K562 (cell line): ENCODE data around the gene SFXN3. TPM values are rescaled to one million over a fixed set of nuclear protein-coding genes. Genes with fewer than 3 reads are reported as not detected.

Experiments used
- DNMT1 ChIP-seq: fragments of 450-650 bp; IDR thresholded peaks from 2 replicates; pipeline ENCODE4 v1.6.1; 2016; ENCODE audit warnings: antibody characterized with exemption, mild to moderate bottlenecking
- ERF ChIP-seq: fragments of 450-650 bp; formaldehyde crosslinking; IDR thresholded peaks from 2 replicates; pipeline ENCODE4 v1.4.0; 2020; ENCODE audit warnings: mild to moderate bottlenecking, mixed read lengths
- ETV6 ChIP-seq, 3 experiments: fragments of 150-350 bp in 1 of 3; sonication (generic) in 1 of 3; formaldehyde crosslinking in 1 of 3; IDR thresholded peaks; 2 replicates each; pipeline versions ENCODE4 v1.6.1 to v1.8.0; 2014 to 2022; ENCODE audit warnings: borderline replicate concordance in 2 of 3, low read depth in 2 of 3, antibody characterized with exemption in 1 of 3, low read length in 1 of 3, mild to moderate bottlenecking in 1 of 3, missing genetic modification reagents in 1 of 3
- GATAD2A ChIP-seq: fragments of 450-650 bp; IDR thresholded peaks from 2 replicates; pipeline ENCODE4 v1.6.1; 2017
- GATAD2B ChIP-seq: fragments of 450-650 bp; IDR thresholded peaks from 2 replicates; pipeline ENCODE4 v1.6.1; 2017; ENCODE audit warnings: mild to moderate bottlenecking, borderline replicate concordance
- HSF4 ChIP-seq: fragments of 250-450 bp; sonication (Bioruptor Pico); IDR thresholded peaks from 2 replicates; pipeline ENCODE4 v2.1.2; 2022; ENCODE audit warnings: mild to moderate bottlenecking, moderate library complexity, borderline replicate concordance
- PTTG1 ChIP-seq: fragments of 450-650 bp; IDR thresholded peaks from 2 replicates; pipeline ENCODE4 v1.6.1; 2016; ENCODE audit warnings: low read depth, mild to moderate bottlenecking, missing genetic modification characterization, missing compliant biosample characterization
- RNF2 ChIP-seq: sonication (generic); IDR thresholded peaks from 2 replicates; pipeline ENCODE4 v1.6.1; 2016
- XRCC4 ChIP-seq: IDR thresholded peaks from one replicate; pipeline ENCODE4 v1.6.1; 2011; ENCODE audit not compliant: insufficient read depth, insufficient read length; ENCODE audit errors: extremely low read depth
- polyA plus RNA-seq, 8 experiments: library from polyadenylated mRNA; depleted of rRNA in 4 of 8; stranded (reverse) in 5 of 8; unstranded in 3 of 8; fragments of >200 nt; fragmentation: Nextera tagmentation in 2 of 8; fragmentation: Illumina TruSeq in 1 of 8; extraction: Ambion mirVana in 2 of 8; extraction: Trizol in 1 of 8; gene quantifications; 2 replicates each; pipeline versions ENCODE4 v1.2.1 to v1.2.3, GENCODE V29; 2011 to 2014; ENCODE audit warnings: inconsistent platforms in 1 of 8, missing spikeins in 1 of 8
- total RNA-seq, 7 experiments: library from RNA; depleted of rRNA in 6 of 7; stranded (reverse); fragments of >200 nt in 6 of 7; fragmentation: Illumina TruSeq in 2 of 7; extraction: Trizol in 2 of 7; gene quantifications; 2 replicates each; pipeline versions ENCODE4 v1.2.1 to v1.2.3, GENCODE V29; 2011 to 2021; ENCODE audit warnings: low replicate concordance in 1 of 7
- TF ChIP-seq, protein P1 (sequence below): fragments of 450-650 bp; IDR thresholded peaks from 2 replicates; pipeline ENCODE4 v1.6.1; 2016; ENCODE audit warnings: borderline replicate concordance
- TF ChIP-seq, protein P2 (sequence below): IDR thresholded peaks from 2 replicates; pipeline ENCODE4 v1.6.1; 2014; ENCODE audit warnings: antibody characterized with exemption
- TF ChIP-seq, protein P3 (sequence below): fragments of 200-600 bp; sonication (generic); IDR thresholded peaks from one replicate; pipeline ENCODE4 v1.6.1; 2012; ENCODE audit warnings: mild to moderate bottlenecking, low read depth, low read length, inconsistent platforms

The SFXN3 gene
- total and polyA plus RNA-seq, 9 of the 15 experiments (the other 6 are each of a cell fraction or from before 2014, with no cell fraction given) = 0.24 to 4.6 (median 0.86) TPM

DNA sequence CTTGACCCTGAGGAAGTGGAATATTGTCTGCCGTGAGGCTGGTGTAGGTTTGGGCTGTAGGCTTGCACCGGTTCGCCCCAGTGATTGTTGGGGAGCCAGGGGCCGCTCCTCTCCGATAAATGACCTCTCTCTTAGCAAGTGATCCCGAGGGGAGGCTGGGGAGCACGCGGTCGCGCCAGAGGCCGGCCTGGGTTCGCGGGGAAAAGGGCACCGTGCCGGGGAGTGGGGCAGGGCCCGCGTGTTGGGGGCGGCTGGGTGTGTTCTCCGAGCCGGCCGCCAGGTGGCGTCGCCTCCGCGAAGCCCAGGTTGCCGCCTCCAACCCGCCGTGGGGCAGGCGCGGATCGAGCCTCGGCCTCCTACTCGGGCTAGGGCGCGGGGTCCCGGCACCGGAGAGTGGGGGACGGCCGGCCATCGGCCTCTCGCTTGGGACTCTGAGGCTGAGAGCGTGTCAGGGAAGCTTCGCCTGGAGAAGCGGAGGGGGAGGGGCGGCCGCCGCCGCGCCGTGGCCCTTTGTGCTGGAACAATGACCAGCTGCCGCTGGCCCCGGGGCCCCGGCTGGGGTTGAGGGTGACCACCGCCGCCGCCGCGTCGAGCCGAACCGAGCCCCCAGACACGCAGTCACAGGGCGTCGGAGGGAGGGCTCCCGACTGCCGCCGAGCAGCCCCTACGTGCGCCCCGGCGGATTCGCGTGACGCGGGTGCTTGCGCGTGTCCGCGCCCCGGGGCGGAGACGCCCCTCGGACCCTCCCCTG is 31.9 kb upstream of the SFXN3 start (continued):
- TF ChIP-seq, protein P1, sequence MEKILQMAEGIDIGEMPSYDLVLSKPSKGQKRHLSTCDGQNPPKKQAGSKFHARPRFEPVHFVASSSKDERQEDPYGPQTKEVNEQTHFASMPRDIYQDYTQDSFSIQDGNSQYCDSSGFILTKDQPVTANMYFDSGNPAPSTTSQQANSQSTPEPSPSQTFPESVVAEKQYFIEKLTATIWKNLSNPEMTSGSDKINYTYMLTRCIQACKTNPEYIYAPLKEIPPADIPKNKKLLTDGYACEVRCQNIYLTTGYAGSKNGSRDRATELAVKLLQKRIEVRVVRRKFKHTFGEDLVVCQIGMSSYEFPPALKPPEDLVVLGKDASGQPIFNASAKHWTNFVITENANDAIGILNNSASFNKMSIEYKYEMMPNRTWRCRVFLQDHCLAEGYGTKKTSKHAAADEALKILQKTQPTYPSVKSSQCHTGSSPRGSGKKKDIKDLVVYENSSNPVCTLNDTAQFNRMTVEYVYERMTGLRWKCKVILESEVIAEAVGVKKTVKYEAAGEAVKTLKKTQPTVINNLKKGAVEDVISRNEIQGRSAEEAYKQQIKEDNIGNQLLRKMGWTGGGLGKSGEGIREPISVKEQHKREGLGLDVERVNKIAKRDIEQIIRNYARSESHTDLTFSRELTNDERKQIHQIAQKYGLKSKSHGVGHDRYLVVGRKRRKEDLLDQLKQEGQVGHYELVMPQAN = no peak
- TF ChIP-seq, protein P2, sequence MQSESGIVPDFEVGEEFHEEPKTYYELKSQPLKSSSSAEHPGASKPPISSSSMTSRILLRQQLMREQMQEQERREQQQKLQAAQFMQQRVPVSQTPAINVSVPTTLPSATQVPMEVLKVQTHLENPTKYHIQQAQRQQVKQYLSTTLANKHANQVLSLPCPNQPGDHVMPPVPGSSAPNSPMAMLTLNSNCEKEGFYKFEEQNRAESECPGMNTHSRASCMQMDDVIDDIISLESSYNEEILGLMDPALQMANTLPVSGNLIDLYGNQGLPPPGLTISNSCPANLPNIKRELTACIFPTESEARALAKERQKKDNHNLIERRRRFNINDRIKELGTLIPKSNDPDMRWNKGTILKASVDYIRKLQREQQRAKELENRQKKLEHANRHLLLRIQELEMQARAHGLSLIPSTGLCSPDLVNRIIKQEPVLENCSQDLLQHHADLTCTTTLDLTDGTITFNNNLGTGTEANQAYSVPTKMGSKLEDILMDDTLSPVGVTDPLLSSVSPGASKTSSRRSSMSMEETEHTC = no peak
- no peak for TF ChIP-seq XRCC4
- no peak for TF ChIP-seq HSF4 (CRISPR knock-in tag)
- TF ChIP-seq ERF = peak; percentile 58; the same call in 1 of the 2 replicates
- TF ChIP-seq RNF2 = 0 out of 2 replicates have a peak, but pooled peaks have one; percentile 33
- TF ChIP-seq, protein P3, sequence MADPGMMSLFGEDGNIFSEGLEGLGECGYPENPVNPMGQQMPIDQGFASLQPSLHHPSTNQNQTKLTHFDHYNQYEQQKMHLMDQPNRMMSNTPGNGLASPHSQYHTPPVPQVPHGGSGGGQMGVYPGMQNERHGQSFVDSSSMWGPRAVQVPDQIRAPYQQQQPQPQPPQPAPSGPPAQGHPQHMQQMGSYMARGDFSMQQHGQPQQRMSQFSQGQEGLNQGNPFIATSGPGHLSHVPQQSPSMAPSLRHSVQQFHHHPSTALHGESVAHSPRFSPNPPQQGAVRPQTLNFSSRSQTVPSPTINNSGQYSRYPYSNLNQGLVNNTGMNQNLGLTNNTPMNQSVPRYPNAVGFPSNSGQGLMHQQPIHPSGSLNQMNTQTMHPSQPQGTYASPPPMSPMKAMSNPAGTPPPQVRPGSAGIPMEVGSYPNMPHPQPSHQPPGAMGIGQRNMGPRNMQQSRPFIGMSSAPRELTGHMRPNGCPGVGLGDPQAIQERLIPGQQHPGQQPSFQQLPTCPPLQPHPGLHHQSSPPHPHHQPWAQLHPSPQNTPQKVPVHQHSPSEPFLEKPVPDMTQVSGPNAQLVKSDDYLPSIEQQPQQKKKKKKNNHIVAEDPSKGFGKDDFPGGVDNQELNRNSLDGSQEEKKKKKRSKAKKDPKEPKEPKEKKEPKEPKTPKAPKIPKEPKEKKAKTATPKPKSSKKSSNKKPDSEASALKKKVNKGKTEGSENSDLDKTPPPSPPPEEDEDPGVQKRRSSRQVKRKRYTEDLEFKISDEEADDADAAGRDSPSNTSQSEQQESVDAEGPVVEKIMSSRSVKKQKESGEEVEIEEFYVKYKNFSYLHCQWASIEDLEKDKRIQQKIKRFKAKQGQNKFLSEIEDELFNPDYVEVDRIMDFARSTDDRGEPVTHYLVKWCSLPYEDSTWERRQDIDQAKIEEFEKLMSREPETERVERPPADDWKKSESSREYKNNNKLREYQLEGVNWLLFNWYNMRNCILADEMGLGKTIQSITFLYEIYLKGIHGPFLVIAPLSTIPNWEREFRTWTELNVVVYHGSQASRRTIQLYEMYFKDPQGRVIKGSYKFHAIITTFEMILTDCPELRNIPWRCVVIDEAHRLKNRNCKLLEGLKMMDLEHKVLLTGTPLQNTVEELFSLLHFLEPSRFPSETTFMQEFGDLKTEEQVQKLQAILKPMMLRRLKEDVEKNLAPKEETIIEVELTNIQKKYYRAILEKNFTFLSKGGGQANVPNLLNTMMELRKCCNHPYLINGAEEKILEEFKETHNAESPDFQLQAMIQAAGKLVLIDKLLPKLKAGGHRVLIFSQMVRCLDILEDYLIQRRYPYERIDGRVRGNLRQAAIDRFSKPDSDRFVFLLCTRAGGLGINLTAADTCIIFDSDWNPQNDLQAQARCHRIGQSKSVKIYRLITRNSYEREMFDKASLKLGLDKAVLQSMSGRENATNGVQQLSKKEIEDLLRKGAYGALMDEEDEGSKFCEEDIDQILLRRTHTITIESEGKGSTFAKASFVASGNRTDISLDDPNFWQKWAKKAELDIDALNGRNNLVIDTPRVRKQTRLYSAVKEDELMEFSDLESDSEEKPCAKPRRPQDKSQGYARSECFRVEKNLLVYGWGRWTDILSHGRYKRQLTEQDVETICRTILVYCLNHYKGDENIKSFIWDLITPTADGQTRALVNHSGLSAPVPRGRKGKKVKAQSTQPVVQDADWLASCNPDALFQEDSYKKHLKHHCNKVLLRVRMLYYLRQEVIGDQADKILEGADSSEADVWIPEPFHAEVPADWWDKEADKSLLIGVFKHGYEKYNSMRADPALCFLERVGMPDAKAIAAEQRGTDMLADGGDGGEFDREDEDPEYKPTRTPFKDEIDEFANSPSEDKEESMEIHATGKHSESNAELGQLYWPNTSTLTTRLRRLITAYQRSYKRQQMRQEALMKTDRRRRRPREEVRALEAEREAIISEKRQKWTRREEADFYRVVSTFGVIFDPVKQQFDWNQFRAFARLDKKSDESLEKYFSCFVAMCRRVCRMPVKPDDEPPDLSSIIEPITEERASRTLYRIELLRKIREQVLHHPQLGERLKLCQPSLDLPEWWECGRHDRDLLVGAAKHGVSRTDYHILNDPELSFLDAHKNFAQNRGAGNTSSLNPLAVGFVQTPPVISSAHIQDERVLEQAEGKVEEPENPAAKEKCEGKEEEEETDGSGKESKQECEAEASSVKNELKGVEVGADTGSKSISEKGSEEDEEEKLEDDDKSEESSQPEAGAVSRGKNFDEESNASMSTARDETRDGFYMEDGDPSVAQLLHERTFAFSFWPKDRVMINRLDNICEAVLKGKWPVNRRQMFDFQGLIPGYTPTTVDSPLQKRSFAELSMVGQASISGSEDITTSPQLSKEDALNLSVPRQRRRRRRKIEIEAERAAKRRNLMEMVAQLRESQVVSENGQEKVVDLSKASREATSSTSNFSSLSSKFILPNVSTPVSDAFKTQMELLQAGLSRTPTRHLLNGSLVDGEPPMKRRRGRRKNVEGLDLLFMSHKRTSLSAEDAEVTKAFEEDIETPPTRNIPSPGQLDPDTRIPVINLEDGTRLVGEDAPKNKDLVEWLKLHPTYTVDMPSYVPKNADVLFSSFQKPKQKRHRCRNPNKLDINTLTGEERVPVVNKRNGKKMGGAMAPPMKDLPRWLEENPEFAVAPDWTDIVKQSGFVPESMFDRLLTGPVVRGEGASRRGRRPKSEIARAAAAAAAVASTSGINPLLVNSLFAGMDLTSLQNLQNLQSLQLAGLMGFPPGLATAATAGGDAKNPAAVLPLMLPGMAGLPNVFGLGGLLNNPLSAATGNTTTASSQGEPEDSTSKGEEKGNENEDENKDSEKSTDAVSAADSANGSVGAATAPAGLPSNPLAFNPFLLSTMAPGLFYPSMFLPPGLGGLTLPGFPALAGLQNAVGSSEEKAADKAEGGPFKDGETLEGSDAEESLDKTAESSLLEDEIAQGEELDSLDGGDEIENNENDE = no peak
- TF ChIP-seq ETV6 (IDR thresholded peaks at IDR 0.05; ENCODE audit: borderline replicate concordance in 1 of 2, low read depth in 2 of 2, low read length in 1 of 2) = no peak
- TF ChIP-seq ETV6 (CRISPR knock-in tag; IDR thresholded peaks at IDR 0.05; ENCODE audit: borderline replicate concordance) = no peak
- peak; percentile 35; the same call in 1 of the 2 replicates for TF ChIP-seq GATAD2B
- no peak for TF ChIP-seq PTTG1 (tag)
- TF ChIP-seq GATAD2A = no peak
- TF ChIP-seq DNMT1 = no peak
